ENCODE data around the gene SIAH1.

Gene SIAH1, protein sequence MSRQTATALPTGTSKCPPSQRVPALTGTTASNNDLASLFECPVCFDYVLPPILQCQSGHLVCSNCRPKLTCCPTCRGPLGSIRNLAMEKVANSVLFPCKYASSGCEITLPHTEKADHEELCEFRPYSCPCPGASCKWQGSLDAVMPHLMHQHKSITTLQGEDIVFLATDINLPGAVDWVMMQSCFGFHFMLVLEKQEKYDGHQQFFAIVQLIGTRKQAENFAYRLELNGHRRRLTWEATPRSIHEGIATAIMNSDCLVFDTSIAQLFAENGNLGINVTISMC

DNA sequence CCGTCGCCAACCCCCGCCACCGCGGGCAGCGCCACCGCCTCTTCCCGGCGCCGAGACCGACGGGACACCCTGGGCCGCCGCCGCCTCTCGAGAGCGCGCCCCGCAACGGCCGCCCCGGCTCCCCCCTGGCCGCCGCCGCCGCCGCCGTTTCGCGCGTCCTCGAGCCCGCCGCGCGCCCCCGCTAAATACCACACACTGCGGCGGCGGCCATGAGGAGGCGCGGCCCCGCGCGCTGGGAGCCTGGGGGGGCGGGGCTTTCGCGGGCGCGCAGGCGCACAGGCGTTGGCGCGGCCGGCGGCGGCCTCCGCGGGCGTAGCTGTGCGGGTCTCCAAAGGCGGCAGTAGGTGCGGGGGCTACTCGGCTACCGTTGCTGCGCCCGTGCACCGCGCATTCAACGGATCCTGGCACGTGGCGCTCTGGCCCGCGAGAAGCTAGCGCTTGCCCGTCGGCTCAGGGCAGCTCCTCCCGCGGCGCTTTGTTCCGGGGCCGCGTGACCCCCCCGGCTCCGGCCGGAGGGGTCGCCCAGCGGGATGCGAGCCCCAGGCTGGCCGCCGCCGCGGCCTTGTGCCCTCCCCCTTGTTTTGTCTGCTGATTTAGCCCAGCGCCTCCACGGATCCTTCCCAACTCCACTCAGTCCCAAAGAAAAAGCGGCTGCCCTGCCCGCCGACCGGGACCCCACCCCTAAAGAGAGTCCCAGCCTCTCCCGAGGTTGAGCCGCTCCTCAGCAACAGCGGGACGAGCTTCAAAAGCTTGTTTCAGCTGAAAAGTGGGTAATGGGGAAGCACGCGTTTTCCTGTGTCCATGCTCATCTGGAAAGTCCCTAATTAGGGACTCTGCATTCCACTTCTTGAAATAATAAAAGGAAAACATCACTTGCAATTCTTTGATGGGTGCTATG, at the start of gene SIAH1:
TSS of gene SIAH1 (minus strand) at position 161 of the 898 bp plus-strand sequence. CDS start 22,985 bp downstream, outside the sequence.
- Histone ChIP-seq H3K4me3 (ENCODE audit: insufficient read depth, low read length, poor library complexity, severe bottlenecking) (peak within 1 kb of the TSS; percentile 93), H3K9ac (ENCODE audit: low read length) (peak within 1 kb of the TSS; percentile 98), H3K9me2 (replicated peaks; ENCODE audit: insufficient read depth, low read length) (no peaks in the 10 kb centered on the region), H3K27me3 (ENCODE audit: low read length) (no peaks in the 10 kb centered on the region), H3K79me2 (ENCODE audit: insufficient read depth, low read length) (peaks cover 40% of the 10 kb centered on the region), H3K4me2 (ENCODE audit: low read depth, low read length, poor library complexity, severe bottlenecking) (peak within 1 kb of the TSS; percentile 95), H3K27ac (ENCODE audit: low read depth, low read length) (peak within 1 kb of the TSS; percentile 72), H2AFZ (ENCODE audit: low read depth, low read length, severe bottlenecking) (peak within 1 kb of the TSS; percentile 100), H3K36me3 (ENCODE audit: low read length) (no peaks in the 10 kb centered on the region), H3F3A (ENCODE audit: insufficient read depth) (no peaks in the 10 kb centered on the region; the same call in 1 of the 2 replicates), H4K20me1 (ENCODE audit: low read depth, low read length) (peaks cover 30% of the 10 kb centered on the region), H3K9me3 (ENCODE audit: insufficient read depth, low read length) (no peaks in the 10 kb centered on the region)
- TF ChIP-seq EZH2phosphoT487 (conservative IDR thresholded peaks at IDR 0.05; ENCODE audit: low read length): no peak
- TF ChIP-seq, protein P1, sequence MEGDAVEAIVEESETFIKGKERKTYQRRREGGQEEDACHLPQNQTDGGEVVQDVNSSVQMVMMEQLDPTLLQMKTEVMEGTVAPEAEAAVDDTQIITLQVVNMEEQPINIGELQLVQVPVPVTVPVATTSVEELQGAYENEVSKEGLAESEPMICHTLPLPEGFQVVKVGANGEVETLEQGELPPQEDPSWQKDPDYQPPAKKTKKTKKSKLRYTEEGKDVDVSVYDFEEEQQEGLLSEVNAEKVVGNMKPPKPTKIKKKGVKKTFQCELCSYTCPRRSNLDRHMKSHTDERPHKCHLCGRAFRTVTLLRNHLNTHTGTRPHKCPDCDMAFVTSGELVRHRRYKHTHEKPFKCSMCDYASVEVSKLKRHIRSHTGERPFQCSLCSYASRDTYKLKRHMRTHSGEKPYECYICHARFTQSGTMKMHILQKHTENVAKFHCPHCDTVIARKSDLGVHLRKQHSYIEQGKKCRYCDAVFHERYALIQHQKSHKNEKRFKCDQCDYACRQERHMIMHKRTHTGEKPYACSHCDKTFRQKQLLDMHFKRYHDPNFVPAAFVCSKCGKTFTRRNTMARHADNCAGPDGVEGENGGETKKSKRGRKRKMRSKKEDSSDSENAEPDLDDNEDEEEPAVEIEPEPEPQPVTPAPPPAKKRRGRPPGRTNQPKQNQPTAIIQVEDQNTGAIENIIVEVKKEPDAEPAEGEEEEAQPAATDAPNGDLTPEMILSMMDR (IDR thresholded peaks at IDR 0.05; ENCODE audit: insufficient read depth, low read length, poor library complexity, severe bottlenecking): no peak

DNA sequence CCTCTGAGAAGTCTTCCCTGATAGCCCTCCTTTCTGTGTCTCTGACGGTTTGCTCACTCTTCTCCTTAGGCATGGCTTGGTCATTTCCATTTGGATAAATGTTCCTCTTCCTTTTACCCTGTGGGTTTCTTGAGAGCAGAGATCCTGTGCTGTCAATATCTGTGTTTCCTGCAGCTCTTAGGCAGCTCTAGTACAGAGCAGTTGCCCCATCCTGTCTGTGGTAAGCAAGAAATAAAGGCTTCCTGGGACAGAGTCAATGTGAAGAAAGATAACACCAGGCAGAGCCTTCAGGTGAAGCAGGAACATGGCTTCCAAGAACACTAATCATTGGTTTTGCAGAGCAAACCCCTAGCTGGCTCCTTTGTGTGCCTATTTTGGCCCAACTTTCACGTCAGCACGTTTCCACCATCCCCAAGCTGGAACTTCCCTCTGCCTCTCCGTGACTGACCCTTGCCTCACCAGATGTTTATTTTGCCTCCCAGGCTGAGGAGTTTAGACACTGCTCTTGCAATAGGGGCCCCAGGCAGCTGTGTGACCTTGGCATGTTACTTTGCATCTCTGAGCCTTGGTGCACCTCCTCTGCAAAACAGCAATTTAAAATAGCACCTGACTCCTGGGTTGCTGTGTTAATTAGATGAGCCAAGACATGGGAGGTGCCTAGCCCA, 49.6 kb upstream of the SIAH1 start:
- TF ChIP-seq, protein P1 (IDR thresholded peaks at IDR 0.05; ENCODE audit: insufficient read depth, low read length, poor library complexity, severe bottlenecking): no peak
- no peak for TF ChIP-seq EZH2phosphoT487 (conservative IDR thresholded peaks at IDR 0.05; ENCODE audit: low read length)
- H3K9me3 ChIP-seq (ENCODE audit: insufficient read depth, low read length): no peaks in the 10 kb centered on the region
- H3K27ac ChIP-seq (ENCODE audit: low read depth, low read length): no peak overlapping the region
- no peak overlapping the region for H3K4me3 ChIP-seq (ENCODE audit: insufficient read depth, low read length, poor library complexity, severe bottlenecking)
- no peak overlapping the region for H2AFZ ChIP-seq (ENCODE audit: low read depth, low read length, severe bottlenecking)
- no peak overlapping the region for H3K9ac ChIP-seq (ENCODE audit: low read length)
- H3K79me2 ChIP-seq (ENCODE audit: insufficient read depth, low read length): no peaks in the 10 kb centered on the region
- no peak overlapping the region for H3K4me2 ChIP-seq (ENCODE audit: low read depth, low read length, poor library complexity, severe bottlenecking)
- no peaks in the 10 kb centered on the region for H3F3A ChIP-seq (ENCODE audit: insufficient read depth)
- H3K36me3 ChIP-seq (ENCODE audit: low read length): no peaks in the 10 kb centered on the region
- H3K9me2 ChIP-seq (replicated peaks; ENCODE audit: insufficient read depth, low read length): no peaks in the 10 kb centered on the region
- no peaks in the 10 kb centered on the region for H4K20me1 ChIP-seq (ENCODE audit: low read depth, low read length)
- H3K27me3 ChIP-seq (ENCODE audit: low read length): no peaks in the 10 kb centered on the region

DNA sequence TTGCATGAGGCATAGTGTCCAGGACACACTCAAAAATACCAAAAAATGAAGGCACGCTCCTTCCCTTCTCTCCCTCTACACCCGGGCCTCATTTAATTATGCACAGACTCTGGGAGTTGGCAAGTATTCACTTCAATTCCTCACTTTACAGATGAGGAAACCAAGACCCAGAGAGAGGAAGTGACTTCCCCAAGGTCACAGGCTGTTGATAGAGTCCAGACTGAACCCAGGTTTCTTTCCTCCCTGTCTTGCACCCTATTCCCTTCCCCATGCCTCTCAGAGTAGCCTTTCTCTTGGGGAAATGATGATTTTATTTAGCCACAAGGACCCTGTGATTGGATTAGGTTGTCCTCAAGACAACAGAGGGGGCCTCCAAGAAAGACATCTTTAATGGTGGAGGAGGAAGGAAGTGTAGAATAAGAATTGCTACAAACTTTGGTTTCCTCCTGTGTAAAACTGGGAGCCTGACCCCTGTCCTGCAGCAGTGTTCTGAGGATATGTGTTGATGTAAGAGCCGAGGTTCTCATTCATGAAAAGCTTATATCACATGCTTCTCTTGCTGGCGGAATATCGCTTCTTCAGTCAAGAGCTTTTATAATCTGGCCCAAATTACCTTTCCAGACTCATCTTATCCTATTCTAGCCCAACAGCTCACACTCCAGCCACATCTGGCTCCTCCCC, 48.8 kb upstream of the SIAH1 start:
- no peak overlapping the region for H3K27ac ChIP-seq (ENCODE audit: low read depth, low read length)
- no peak overlapping the region for H3K4me2 ChIP-seq (ENCODE audit: low read depth, low read length, poor library complexity, severe bottlenecking)
- TF ChIP-seq, protein P1 (IDR thresholded peaks at IDR 0.05; ENCODE audit: insufficient read depth, low read length, poor library complexity, severe bottlenecking): no peak
- TF ChIP-seq EZH2phosphoT487 (conservative IDR thresholded peaks at IDR 0.05; ENCODE audit: low read length): no peak
- H4K20me1 ChIP-seq (ENCODE audit: low read depth, low read length): no peaks in the 10 kb centered on the region
- H3K9ac ChIP-seq (ENCODE audit: low read length): no peak overlapping the region
- H3K27me3 ChIP-seq (ENCODE audit: low read length): no peaks in the 10 kb centered on the region
- no peaks in the 10 kb centered on the region for H3K36me3 ChIP-seq (ENCODE audit: low read length)
- H3K9me3 ChIP-seq (ENCODE audit: insufficient read depth, low read length): no peaks in the 10 kb centered on the region
- no peaks in the 10 kb centered on the region for H3F3A ChIP-seq (ENCODE audit: insufficient read depth)
- H2AFZ ChIP-seq (ENCODE audit: low read depth, low read length, severe bottlenecking): no peak overlapping the region
- no peaks in the 10 kb centered on the region for H3K9me2 ChIP-seq (replicated peaks; ENCODE audit: insufficient read depth, low read length)
- no peak overlapping the region for H3K4me3 ChIP-seq (ENCODE audit: insufficient read depth, low read length, poor library complexity, severe bottlenecking)
- no peaks in the 10 kb centered on the region for H3K79me2 ChIP-seq (ENCODE audit: insufficient read depth, low read length)
